ENCODE results near the gene GDAP2.
"Not testable (repeated sequence)": the region's sequence is repeated elsewhere in the genome, so short reads cannot be mapped to it uniquely, and the experiment has no call there.

GDAP2 gene

GRCh38 chr1:117899801-117900200, 29.6 kb downstream of the GDAP2 start:
- no peak for DNase-seq (ENCODE audit: low read depth, low spot score)

GRCh38 chr1:117897551-117897950, 31.9 kb downstream of the GDAP2 start:
- DNase-seq (ENCODE audit: low read depth, low spot score): no peak

GRCh38 chr1:117895482-117896114, 33.8 kb downstream of the GDAP2 start:
- peak; percentile 79 for DNase-seq (ENCODE audit: low read depth, low spot score)

- no peak for DNase-seq (ENCODE audit: low read depth, low spot score)
These were observed 35.3 kb downstream of the GDAP2 start for GRCh38 chr1:117894078-117894477.

GRCh38 chr1:117892512-117892911, 36.9 kb downstream of the GDAP2 start:
- DNase-seq (ENCODE audit: low read depth, low spot score): no peak

- DNase-seq (ENCODE audit: low read depth, low spot score): no peak
These were observed 39.0 kb downstream of the GDAP2 start for GRCh38 chr1:117890452-117890851.

- DNase-seq (ENCODE audit: low read depth, low spot score): no peak
These were observed 43.2 kb downstream of the GDAP2 start for GRCh38 chr1:117886101-117886795.

GRCh38 chr1:117883616-117884015, 45.8 kb downstream of the GDAP2 start:
- no peak for DNase-seq (ENCODE audit: low read depth, low spot score)

- DNase-seq (ENCODE audit: low read depth, low spot score): no peak
These were observed 50.1 kb downstream of the GDAP2 start for GRCh38 chr1:117879284-117879683.

- DNase-seq (ENCODE audit: low read depth, low spot score): no peak
These were observed 51.6 kb downstream of the GDAP2 start for GRCh38 chr1:117877823-117878222.

- no peak for DNase-seq (ENCODE audit: low read depth, low spot score)
These were observed 58.4 kb downstream of the GDAP2 start for GRCh38 chr1:117871013-117871412.

- no peak for DNase-seq (ENCODE audit: low read depth, low spot score)
These were observed 67.7 kb downstream of the GDAP2 start for GRCh38 chr1:117861694-117862093.

GRCh38 chr1:117860896-117861610, 68.4 kb downstream of the GDAP2 start:
- DNase-seq (ENCODE audit: low read depth, low spot score): no peak

- DNase-seq (ENCODE audit: low read depth, low spot score): no peak
These were observed 69.5 kb downstream of the GDAP2 start for GRCh38 chr1:117859901-117860300.

GRCh38 chr1:117857418-117857817, 72.0 kb downstream of the GDAP2 start:
- DNase-seq (ENCODE audit: low read depth, low spot score): no peak

GRCh38 chr1:117852853-117853553, 76.4 kb downstream of the GDAP2 start:
- DNase-seq (ENCODE audit: low read depth, low spot score): no peak

- no peak for DNase-seq (ENCODE audit: low read depth, low spot score)
These were observed 77.7 kb downstream of the GDAP2 start for GRCh38 chr1:117851687-117852086.

GRCh38 chr1:117846674-117847425, 82.6 kb downstream of the GDAP2 start:
- no peak for DNase-seq (ENCODE audit: low read depth, low spot score)

GRCh38 chr1:117844478-117844877, 84.9 kb downstream of the GDAP2 start:
- not testable (repeated sequence) for DNase-seq (ENCODE audit: low read depth, low spot score)

- no peak for DNase-seq (ENCODE audit: low read depth, low spot score)
These were observed 85.6 kb downstream of the GDAP2 start for GRCh38 chr1:117843791-117844190.

- no peak for DNase-seq (ENCODE audit: low read depth, low spot score)
These were observed 86.8 kb downstream of the GDAP2 start for GRCh38 chr1:117842408-117843170.
